Endodermal cell (in vitro differentiated cells): ENCODE measurements around the gene PLAC9. TPM values are rescaled to one million over a fixed set of nuclear protein-coding genes. Genes with fewer than 3 reads are reported as not detected.
A peak's percentile ranks its signal among the peaks of the same experiment; 100 is the strongest.

Source experiments
- DNase-seq: peaks from one replicate; pipeline ENCODE4 v3.0.0-alpha.2; 2017
- H3K27ac ChIP-seq: 2 replicates; pipeline ENCODE4 v1.5.1; 2013; ENCODE audit warnings: mild to moderate bottlenecking, low read depth, low read length, moderate library complexity
- H3K27me3 ChIP-seq: 2 replicates; pipeline ENCODE4 v1.6.1; 2013; ENCODE audit warnings: mild to moderate bottlenecking, low read length, moderate library complexity; ENCODE audit not compliant: insufficient read depth, control insufficient read depth, poor library complexity, severe bottlenecking
- H3K36me3 ChIP-seq: 2 replicates; pipeline ENCODE4 v1.7.0; 2013; ENCODE audit warnings: mild to moderate bottlenecking, low read length, moderate library complexity; ENCODE audit not compliant: control insufficient read depth, insufficient read depth
- H3K4me1 ChIP-seq: one replicate; pipeline ENCODE4 v1.7.0; 2013; ENCODE audit warnings: low read length; ENCODE audit not compliant: control insufficient read depth, insufficient read depth
- H3K4me3 ChIP-seq: 2 replicates; pipeline ENCODE4 v1.5.1; 2013; ENCODE audit warnings: mild to moderate bottlenecking, low read length, moderate library complexity
- H3K9ac ChIP-seq: 2 replicates; pipeline ENCODE4 v1.6.1; 2013; ENCODE audit warnings: mild to moderate bottlenecking, low read length, moderate library complexity; ENCODE audit not compliant: poor library complexity, severe bottlenecking; ENCODE audit errors: extremely low read depth
- H3K9me3 ChIP-seq: 2 replicates; pipeline ENCODE4 v1.6.1; 2013; ENCODE audit warnings: mild to moderate bottlenecking, low read length, moderate library complexity; ENCODE audit not compliant: control insufficient read depth
- H3K27ac Mint-ChIP-seq: 2 replicates; pipeline ENCODE4 v1.8.0; 2020; ENCODE audit warnings: mixed read lengths
- H3K27me3 Mint-ChIP-seq: 2 replicates; pipeline ENCODE4 v1.8.0; 2021; ENCODE audit warnings: mild to moderate bottlenecking, mixed read lengths; ENCODE audit not compliant: insufficient read depth
- H3K36me3 Mint-ChIP-seq: 2 replicates; pipeline ENCODE4 v1.8.0; 2020; ENCODE audit warnings: low read depth, mixed read lengths
- H3K4me1 Mint-ChIP-seq: 2 replicates; pipeline ENCODE4 v1.8.0; 2020; ENCODE audit warnings: mixed read lengths
- H3K4me3 Mint-ChIP-seq: 2 replicates; pipeline ENCODE4 v1.8.0; 2020; ENCODE audit warnings: mild to moderate bottlenecking, moderate library complexity, mixed read lengths
- H3K9me3 Mint-ChIP-seq: 2 replicates; pipeline ENCODE4 v1.8.0; 2020; ENCODE audit warnings: mild to moderate bottlenecking, mixed read lengths
- WGBS, 2 experiments: methylation state at CpG; one replicate each; pipeline versions ENCODE4 v1.1.5 to v1.1.7; 2013; ENCODE audit warnings: missing lambda C conversion rate in 2 of 2, mixed read lengths in 1 of 2; ENCODE audit not compliant: insufficient coverage in 1 of 2, insufficient read length in 1 of 2; 5-methylcytosine and 5-hydroxymethylcytosine counted together
- total RNA-seq, 2 donors: library from RNA; stranded (reverse); fragmentation: NEBNext Ultra II Directional in 1 of 2; extraction: Animal tissue kit (Norgen Biotek cat#: 25700) in 1 of 2; gene quantifications; 2 replicates in 1 of 2; 3 replicates in 1 of 2; pipeline ENCODE4 v1.2.1, GENCODE V29; 2021
- TF ChIP-seq, protein P1 (sequence below): fragments of 200-600 bp; sonication (generic); conservative IDR thresholded peaks from 2 replicates; pipeline ENCODE4 v1.5.0; 2021; ENCODE audit warnings: antibody characterized with exemption, mild to moderate bottlenecking

The PLAC9 gene
- total RNA-seq, 2 donors from 2014 or later, result 8.4 to 14.9 TPM

- Histone ChIP-seq H3K9me3 (no peaks in the 10 kb centered on the region), H3K27ac (no peak overlapping the region), H3K9ac (no peak overlapping the region), H3K4me3 (no peak overlapping the region), H3K36me3 (peaks cover 10% of the 10 kb centered on the region), H3K27me3 (no peaks in the 10 kb centered on the region), H3K4me1 (no peaks in the 10 kb centered on the region)
- H3K27me3 Mint-ChIP-seq, result no peaks in the 10 kb centered on the region
- no peaks in the 10 kb centered on the region for H3K36me3 Mint-ChIP-seq
- no peak for DNase-seq
- H3K9me3 Mint-ChIP-seq, result no peaks in the 10 kb centered on the region
- WGBS, 2 experiments, result 90 to 92% methylated on average over 2 to 4 of the region's 4 CpGs
- H3K27ac Mint-ChIP-seq, result no peak overlapping the region
- no peak overlapping the region for H3K4me3 Mint-ChIP-seq
- no peaks in the 10 kb centered on the region for H3K4me1 Mint-ChIP-seq
- TF ChIP-seq, protein P1, sequence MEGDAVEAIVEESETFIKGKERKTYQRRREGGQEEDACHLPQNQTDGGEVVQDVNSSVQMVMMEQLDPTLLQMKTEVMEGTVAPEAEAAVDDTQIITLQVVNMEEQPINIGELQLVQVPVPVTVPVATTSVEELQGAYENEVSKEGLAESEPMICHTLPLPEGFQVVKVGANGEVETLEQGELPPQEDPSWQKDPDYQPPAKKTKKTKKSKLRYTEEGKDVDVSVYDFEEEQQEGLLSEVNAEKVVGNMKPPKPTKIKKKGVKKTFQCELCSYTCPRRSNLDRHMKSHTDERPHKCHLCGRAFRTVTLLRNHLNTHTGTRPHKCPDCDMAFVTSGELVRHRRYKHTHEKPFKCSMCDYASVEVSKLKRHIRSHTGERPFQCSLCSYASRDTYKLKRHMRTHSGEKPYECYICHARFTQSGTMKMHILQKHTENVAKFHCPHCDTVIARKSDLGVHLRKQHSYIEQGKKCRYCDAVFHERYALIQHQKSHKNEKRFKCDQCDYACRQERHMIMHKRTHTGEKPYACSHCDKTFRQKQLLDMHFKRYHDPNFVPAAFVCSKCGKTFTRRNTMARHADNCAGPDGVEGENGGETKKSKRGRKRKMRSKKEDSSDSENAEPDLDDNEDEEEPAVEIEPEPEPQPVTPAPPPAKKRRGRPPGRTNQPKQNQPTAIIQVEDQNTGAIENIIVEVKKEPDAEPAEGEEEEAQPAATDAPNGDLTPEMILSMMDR, result no peak
Measured at GRCh38 chr10:80184291-80184690, 51.8 kb downstream of the PLAC9 start.

GRCh38 chr10:80185578-80186299 is 53.2 kb downstream of the PLAC9 start:
- peak overlapping the region; percentile 16 for H3K27ac Mint-ChIP-seq
- TF ChIP-seq, protein P1, result no peak
- H3K4me3 Mint-ChIP-seq, result no peak overlapping the region

GRCh38 chr10:80186364-80187012 is 54.0 kb downstream of the PLAC9 start:
- H3K36me3 Mint-ChIP-seq, result peaks cover 2% of the 10 kb centered on the region
- Histone ChIP-seq H3K27ac (no peak overlapping the region), H3K36me3 (no peaks in the 10 kb centered on the region), H3K4me1 (no peaks in the 10 kb centered on the region), H3K9me3 (no peaks in the 10 kb centered on the region), H3K4me3 (no peak overlapping the region), H3K9ac (no peak overlapping the region), H3K27me3 (no peaks in the 10 kb centered on the region)
- 93 to 96% methylated on average over 10 to 13 of the region's 13 CpGs for WGBS, 2 experiments
- no peaks in the 10 kb centered on the region for H3K9me3 Mint-ChIP-seq
- H3K27ac Mint-ChIP-seq, result peak overlapping the region; percentile 16
- DNase-seq, result no peak
- TF ChIP-seq, protein P1, result no peak
- no peak overlapping the region for H3K4me3 Mint-ChIP-seq
- H3K4me1 Mint-ChIP-seq, result no peaks in the 10 kb centered on the region
- no peaks in the 10 kb centered on the region for H3K27me3 Mint-ChIP-seq

More at GRCh38 chr10:80185578-80186299, 53.2 kb downstream of the PLAC9 start:
- Mint-ChIP-seq H3K9me3 (no peaks in the 10 kb centered on the region), H3K27me3 (no peaks in the 10 kb centered on the region), H3K36me3 (peaks cover 2% of the 10 kb centered on the region), H3K4me1 (no peaks in the 10 kb centered on the region)
- WGBS, 2 experiments, result 94 to 100% methylated on average over 4 to 5 of the region's 5 CpGs
- DNase-seq, result no peak
- H3K36me3 ChIP-seq, result peaks cover 1% of the 10 kb centered on the region
- H3K9me3 ChIP-seq, result no peaks in the 10 kb centered on the region
- no peaks in the 10 kb centered on the region for H3K27me3 ChIP-seq
- no peak overlapping the region for H3K27ac ChIP-seq
- H3K9ac ChIP-seq, result no peak overlapping the region
- no peak overlapping the region for H3K4me3 ChIP-seq
- H3K4me1 ChIP-seq, result no peaks in the 10 kb centered on the region
